GM12878 (cell line): ENCODE data around the gene DUSP12.

Experiments
- BRCA1 ChIP-seq: IDR thresholded peaks from 2 replicates; pipeline ENCODE4 v1.6.1; 2011; ENCODE audit warnings: low read depth, low read length, improper control_type of control experiment
- CREB1 ChIP-seq: IDR thresholded peaks from 2 replicates; pipeline ENCODE4 v1.6.1; 2012; ENCODE audit warnings: low read depth, mild to moderate bottlenecking, inconsistent platforms
- CTCF ChIP-seq, 3 experiments: IDR thresholded peaks in 2 of 3; conservative IDR thresholded peaks in 1 of 3; 2 replicates each; pipeline ENCODE4 v1.5.1; 2011; ENCODE audit warnings: low read depth in 3 of 3, low read length in 3 of 3, mild to moderate bottlenecking in 3 of 3, control low read depth in 2 of 3, moderate library complexity in 2 of 3, inconsistent platforms in 1 of 3, mixed read lengths in 1 of 3; ENCODE audit not compliant: control insufficient read depth in 2 of 3, insufficient read depth in 1 of 3; ENCODE audit errors: extremely low read depth in 1 of 3
- FOXM1 ChIP-seq: IDR thresholded peaks from 2 replicates; pipeline ENCODE4 v1.6.1; 2012; ENCODE audit warnings: low read depth, mild to moderate bottlenecking, inconsistent platforms, low read length, moderate library complexity
- NBN ChIP-seq: fragments of 450-650 bp; IDR thresholded peaks from 2 replicates; pipeline ENCODE4 v1.6.1; 2016
- POLR2AphosphoS5 ChIP-seq: IDR thresholded peaks from 2 replicates; pipeline ENCODE4 v1.6.1; 2011; ENCODE audit warnings: mild to moderate bottlenecking, low read length, inconsistent platforms
- TAF1 ChIP-seq: IDR thresholded peaks from 2 replicates; pipeline ENCODE4 v1.6.1; 2011; ENCODE audit warnings: mild to moderate bottlenecking, low read depth, low read length, borderline replicate concordance
- USF2 ChIP-seq: IDR thresholded peaks from 2 replicates; pipeline ENCODE4 v1.6.1; 2011; ENCODE audit warnings: low read depth, low read length, improper control_type of control experiment, borderline replicate concordance
- YY1 ChIP-seq: IDR thresholded peaks from 2 replicates; pipeline ENCODE4 v1.6.1; 2011; ENCODE audit warnings: low read depth, mild to moderate bottlenecking, low read length
- ZNF207 ChIP-seq: fragments of 450-650 bp; IDR thresholded peaks from 2 replicates; pipeline ENCODE4 v1.6.1; 2014; ENCODE audit warnings: antibody characterized with exemption, mild to moderate bottlenecking, borderline replicate concordance
- ZNF24 ChIP-seq: fragments of 450-650 bp; IDR thresholded peaks from 2 replicates; pipeline ENCODE4 v1.6.1; 2017; ENCODE audit warnings: antibody characterized with exemption, mild to moderate bottlenecking
- TF ChIP-seq, protein P1 (sequence below): IDR thresholded peaks from 2 replicates; pipeline ENCODE4 v1.6.1; 2012; ENCODE audit warnings: mild to moderate bottlenecking, low read depth, low read length
- TF ChIP-seq, protein P2 (sequence below): fragments of 450-650 bp; IDR thresholded peaks from 2 replicates; pipeline ENCODE4 v1.6.1; 2017; ENCODE audit warnings: mild to moderate bottlenecking, low read depth, inconsistent platforms; ENCODE audit not compliant: poor library complexity, severe bottlenecking

- no peak for TF ChIP-seq CTCF (IDR thresholded peaks at IDR 0.05 in 2 of 3, conservative IDR thresholded peaks at IDR 0.05 in 1 of 3; ENCODE audit: control insufficient read depth in 2 of 3, extremely low read depth in 1 of 3, insufficient read depth in 1 of 3, low read depth in 3 of 3, low read length in 3 of 3)
- TF ChIP-seq, protein P1, sequence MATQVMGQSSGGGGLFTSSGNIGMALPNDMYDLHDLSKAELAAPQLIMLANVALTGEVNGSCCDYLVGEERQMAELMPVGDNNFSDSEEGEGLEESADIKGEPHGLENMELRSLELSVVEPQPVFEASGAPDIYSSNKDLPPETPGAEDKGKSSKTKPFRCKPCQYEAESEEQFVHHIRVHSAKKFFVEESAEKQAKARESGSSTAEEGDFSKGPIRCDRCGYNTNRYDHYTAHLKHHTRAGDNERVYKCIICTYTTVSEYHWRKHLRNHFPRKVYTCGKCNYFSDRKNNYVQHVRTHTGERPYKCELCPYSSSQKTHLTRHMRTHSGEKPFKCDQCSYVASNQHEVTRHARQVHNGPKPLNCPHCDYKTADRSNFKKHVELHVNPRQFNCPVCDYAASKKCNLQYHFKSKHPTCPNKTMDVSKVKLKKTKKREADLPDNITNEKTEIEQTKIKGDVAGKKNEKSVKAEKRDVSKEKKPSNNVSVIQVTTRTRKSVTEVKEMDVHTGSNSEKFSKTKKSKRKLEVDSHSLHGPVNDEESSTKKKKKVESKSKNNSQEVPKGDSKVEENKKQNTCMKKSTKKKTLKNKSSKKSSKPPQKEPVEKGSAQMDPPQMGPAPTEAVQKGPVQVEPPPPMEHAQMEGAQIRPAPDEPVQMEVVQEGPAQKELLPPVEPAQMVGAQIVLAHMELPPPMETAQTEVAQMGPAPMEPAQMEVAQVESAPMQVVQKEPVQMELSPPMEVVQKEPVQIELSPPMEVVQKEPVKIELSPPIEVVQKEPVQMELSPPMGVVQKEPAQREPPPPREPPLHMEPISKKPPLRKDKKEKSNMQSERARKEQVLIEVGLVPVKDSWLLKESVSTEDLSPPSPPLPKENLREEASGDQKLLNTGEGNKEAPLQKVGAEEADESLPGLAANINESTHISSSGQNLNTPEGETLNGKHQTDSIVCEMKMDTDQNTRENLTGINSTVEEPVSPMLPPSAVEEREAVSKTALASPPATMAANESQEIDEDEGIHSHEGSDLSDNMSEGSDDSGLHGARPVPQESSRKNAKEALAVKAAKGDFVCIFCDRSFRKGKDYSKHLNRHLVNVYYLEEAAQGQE = no peak
- TF ChIP-seq, protein P2, sequence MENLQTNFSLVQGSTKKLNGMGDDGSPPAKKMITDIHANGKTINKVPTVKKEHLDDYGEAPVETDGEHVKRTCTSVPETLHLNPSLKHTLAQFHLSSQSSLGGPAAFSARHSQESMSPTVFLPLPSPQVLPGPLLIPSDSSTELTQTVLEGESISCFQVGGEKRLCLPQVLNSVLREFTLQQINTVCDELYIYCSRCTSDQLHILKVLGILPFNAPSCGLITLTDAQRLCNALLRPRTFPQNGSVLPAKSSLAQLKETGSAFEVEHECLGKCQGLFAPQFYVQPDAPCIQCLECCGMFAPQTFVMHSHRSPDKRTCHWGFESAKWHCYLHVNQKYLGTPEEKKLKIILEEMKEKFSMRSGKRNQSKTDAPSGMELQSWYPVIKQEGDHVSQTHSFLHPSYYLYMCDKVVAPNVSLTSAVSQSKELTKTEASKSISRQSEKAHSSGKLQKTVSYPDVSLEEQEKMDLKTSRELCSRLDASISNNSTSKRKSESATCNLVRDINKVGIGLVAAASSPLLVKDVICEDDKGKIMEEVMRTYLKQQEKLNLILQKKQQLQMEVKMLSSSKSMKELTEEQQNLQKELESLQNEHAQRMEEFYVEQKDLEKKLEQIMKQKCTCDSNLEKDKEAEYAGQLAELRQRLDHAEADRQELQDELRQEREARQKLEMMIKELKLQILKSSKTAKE = no peak
- no peak for TF ChIP-seq ZNF24
- no peak for TF ChIP-seq FOXM1
- no peak for TF ChIP-seq YY1
- TF ChIP-seq POLR2AphosphoS5 = no peak
- TF ChIP-seq NBN = no peak
- no peak for TF ChIP-seq BRCA1
- TF ChIP-seq USF2 = no peak
- no peak for TF ChIP-seq TAF1
- no peak for TF ChIP-seq ZNF207
- no peak for TF ChIP-seq CREB1
Observed at GRCh38 chr1:161736335-161736969, 13.1 kb upstream of the DUSP12 start.
